ENCODE measurements around the gene NCAPH2. TPM values are rescaled to one million over a fixed set of nuclear protein-coding genes. Genes with fewer than 3 reads are reported as not detected.

NCAPH2 gene
- total and polyA plus RNA-seq, 4 donors: 18.2 to 67.4 (median 33.6) TPM

DNA sequence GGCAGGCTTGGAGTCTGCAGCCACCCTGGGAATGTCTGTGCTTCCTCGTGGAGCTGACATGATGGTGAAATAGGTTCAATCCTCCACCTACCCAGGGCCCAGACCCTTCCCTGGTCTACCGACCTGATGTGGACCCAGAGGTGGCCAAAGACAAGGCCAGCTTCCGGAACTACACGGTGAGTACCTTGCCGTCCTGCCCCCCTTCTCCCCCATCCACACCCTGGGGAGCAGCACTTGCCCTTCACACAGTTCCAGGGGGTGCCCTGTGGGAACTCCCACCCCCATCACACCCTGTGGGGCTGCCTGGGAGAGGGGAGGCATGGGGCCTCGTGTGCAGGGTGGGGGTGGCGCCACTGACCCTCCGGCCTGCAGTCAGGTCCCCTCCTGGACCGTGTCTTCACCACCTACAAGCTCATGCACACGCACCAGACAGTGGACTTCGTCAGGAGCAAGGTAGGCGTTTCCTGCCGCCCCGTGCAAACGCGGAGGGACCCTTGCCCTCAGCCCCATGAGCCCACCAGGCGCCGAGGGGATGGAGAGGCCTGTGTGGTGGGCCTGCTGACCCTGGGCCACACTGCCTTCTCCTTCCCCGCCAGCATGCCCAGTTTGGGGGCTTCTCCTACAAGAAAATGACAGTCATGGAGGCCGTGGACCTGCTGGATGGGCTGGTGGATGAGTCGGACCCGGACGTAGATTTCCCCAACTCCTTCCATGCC is 20.6 kb upstream of the NCAPH2 start:
- no peaks in the 10 kb centered on the region for H3K27me3 ChIP-seq (ENCODE audit: control insufficient read depth in 1 of 2, insufficient read depth in 2 of 2, low read length in 1 of 2)
- H3K9me3 ChIP-seq (ENCODE audit: control insufficient read depth, low read length): no peaks in the 10 kb centered on the region
- WGBS, 2 donors: 84% methylated on average over 23 of the region's 23 CpGs
- H3K36me3 ChIP-seq (ENCODE audit: control insufficient read depth in 1 of 2, insufficient read depth in 2 of 2, low read length in 1 of 2): no peaks in the 10 kb centered on the region
- H3K4me3 ChIP-seq (ENCODE audit: low read length in 2 of 2): no peak overlapping the region
- H3K4me1 ChIP-seq (ENCODE audit: control insufficient read depth in 1 of 2, insufficient read depth in 2 of 2, low read length in 2 of 2): no peaks in the 10 kb centered on the region
- no peak overlapping the region for H3K27ac ChIP-seq (ENCODE audit: low read depth in 1 of 2, low read length in 2 of 2)
- intact Hi-C loops (cut with DNase I): no loop called here
- DNase-seq (peak in 1 of 2 donors; percentile 67), ATAC-seq (ENCODE audit: low FRiP score) (no peak)

DNA sequence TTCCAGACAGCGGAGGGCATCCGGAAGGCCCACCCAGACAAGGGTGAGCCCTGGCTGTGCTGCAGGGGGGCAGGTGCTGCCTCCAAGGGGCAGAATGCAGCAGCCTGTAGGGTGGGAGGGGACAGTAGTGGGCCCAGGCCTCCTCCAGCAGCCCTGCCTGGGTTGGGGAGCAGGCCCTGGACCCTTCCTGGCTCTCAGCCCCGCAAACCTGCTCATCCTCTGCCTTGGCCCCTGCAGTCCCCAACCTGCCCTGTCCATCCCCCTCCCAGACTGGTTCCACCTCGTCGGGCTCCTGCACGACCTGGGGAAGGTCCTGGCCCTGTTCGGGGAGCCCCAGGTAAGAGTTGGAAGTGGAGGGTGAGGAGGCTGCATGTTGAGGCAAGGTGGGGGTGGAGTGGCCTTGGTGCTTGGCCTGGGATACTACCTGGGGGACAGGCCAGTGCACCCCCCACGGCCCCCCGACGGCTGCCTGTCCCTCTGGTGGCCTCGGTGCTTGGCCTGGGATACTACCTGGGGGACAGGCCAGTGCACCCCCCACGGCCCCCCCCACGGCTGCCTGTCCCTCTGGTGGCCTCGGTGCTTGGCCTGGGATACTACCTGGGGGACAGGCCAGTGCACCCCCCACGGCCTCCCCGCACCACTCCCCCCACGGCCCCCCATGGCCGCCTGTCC is 19.9 kb upstream of the NCAPH2 start:
- H3K9me3 ChIP-seq (ENCODE audit: control insufficient read depth, low read length): no peaks in the 10 kb centered on the region
- no peak overlapping the region for H3K4me3 ChIP-seq (ENCODE audit: low read length in 2 of 2)
- ATAC-seq (ENCODE audit: low FRiP score) (no peak), DNase-seq (no peak)
- intact Hi-C loops (cut with DNase I): no loop called here
- H3K36me3 ChIP-seq (ENCODE audit: control insufficient read depth in 1 of 2, insufficient read depth in 2 of 2, low read length in 1 of 2): no peaks in the 10 kb centered on the region
- H3K27me3 ChIP-seq (ENCODE audit: control insufficient read depth in 1 of 2, insufficient read depth in 2 of 2, low read length in 1 of 2): no peaks in the 10 kb centered on the region
- H3K4me1 ChIP-seq (ENCODE audit: control insufficient read depth in 1 of 2, insufficient read depth in 2 of 2, low read length in 2 of 2): no peaks in the 10 kb centered on the region
- WGBS, 2 donors: 79 to 87% methylated on average over 14 to 18 of the region's 18 CpGs
- H3K27ac ChIP-seq (ENCODE audit: low read depth in 1 of 2, low read length in 2 of 2): no peak overlapping the region

DNA sequence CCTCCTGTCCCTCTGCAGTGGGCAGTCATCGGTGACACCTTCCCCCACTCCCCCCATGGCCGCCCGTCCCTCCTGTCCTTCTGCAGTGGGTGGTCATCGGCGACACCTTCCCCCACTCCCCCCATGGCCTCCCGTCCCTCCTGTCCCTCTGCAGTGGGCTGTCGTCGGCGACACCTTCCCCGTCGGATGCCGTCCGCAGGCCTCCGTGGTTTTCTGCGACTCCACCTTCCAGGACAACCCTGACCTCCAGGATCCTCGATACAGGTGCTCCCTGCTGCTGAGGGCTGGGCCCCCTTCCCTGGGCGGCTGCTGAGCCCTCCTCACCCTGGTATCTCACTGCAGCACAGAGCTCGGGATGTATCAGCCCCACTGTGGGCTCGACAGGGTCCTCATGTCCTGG is 19.1 kb upstream of the NCAPH2 start:
- intact Hi-C loops (cut with DNase I): no loop called here
- H3K4me1 ChIP-seq (ENCODE audit: control insufficient read depth in 1 of 2, insufficient read depth in 2 of 2, low read length in 2 of 2): no peaks in the 10 kb centered on the region
- WGBS, 2 donors: 64 to 75% methylated on average over 17 to 19 of the region's 19 CpGs
- no peaks in the 10 kb centered on the region for H3K27me3 ChIP-seq (ENCODE audit: control insufficient read depth in 1 of 2, insufficient read depth in 2 of 2, low read length in 1 of 2)
- ATAC-seq (ENCODE audit: low FRiP score) (no peak), DNase-seq (no peak)
- no peaks in the 10 kb centered on the region for H3K36me3 ChIP-seq (ENCODE audit: control insufficient read depth in 1 of 2, insufficient read depth in 2 of 2, low read length in 1 of 2)
- H3K27ac ChIP-seq (ENCODE audit: low read depth in 1 of 2, low read length in 2 of 2): no peak overlapping the region
- H3K9me3 ChIP-seq (ENCODE audit: control insufficient read depth, low read length): no peaks in the 10 kb centered on the region
- no peak overlapping the region for H3K4me3 ChIP-seq (ENCODE audit: low read length in 2 of 2)

DNA sequence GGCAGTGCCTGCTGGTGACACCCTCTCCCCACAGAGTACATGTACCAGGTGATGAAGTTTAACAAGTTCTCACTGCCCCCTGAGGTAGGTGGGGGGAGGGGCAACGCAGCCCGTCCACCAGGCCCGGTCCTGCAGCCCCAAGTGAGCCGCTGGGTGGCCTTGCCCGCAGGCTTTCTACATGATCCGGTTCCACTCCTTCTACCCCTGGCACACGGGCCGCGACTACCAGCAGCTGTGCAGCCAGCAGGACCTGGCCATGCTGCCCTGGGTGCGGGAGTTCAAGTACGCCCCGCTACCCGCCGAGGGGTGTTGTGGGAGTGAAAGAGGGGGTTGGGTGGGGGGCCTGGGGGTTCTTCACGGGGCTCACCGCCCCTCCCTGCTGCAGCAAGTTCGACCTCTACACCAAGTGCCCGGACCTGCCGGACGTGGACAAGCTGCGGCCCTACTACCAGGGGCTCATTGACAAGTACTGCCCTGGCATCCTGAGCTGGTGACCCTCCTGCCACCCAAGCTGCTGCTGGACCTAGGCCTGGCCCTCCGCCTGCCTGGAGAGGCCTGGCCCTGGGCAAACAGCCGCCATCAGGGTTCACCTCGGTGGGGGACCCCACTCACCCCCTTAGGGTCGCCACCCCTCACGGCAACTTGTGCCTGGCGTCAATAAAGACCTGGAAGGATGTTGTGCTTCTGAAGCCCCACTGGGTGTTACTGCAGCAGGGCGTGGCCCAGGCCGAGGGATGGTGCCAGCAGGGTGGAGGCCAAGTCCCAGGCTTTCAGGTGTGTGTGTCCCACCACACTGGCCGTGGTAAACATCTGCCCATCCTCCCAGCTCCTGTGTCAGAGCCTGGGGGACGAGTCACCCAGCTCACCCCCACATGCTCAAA is 18.4 kb upstream of the NCAPH2 start:
- intact Hi-C loops (cut with DNase I): no loop called here

DNA sequence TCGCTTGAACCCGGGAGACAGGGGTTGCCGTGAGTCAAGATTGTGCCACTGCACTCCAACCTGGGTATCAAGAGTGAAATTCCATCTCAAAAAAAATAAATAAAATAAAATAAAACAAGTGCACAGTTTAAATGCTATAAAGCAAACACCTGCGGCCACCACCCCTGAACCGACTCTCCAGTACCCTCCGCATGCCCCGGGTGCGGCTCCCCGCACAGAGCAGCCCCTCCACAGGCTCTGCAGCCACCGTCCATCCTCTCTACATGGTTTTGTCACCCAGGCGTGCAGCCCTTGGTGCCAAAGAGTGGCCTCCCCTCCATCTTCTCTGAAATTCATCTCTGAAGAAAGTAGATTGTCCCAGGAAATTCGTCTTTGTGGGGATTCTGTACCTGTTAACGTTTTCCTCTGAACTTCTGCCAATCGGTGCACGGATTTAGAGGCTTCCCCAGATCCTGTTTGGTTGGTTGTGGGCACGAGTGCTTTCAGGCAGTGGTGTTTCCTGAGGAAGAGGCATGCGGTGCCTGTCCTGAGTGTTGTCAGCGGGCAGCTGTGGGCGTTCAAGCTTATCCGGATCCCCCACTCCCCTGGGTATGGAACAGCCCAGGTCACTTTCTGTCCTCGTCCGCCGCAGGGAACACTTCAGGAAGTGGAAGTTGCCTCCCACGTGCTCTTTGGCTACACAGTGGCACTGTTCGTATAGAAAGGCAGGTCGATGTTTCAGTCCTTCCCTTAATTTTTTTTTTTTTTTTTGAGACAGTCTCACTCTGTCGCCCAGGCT is 17.3 kb upstream of the NCAPH2 start:
- WGBS, 2 donors: 76 to 83% methylated on average over 27 of the region's 27 CpGs
- no peak overlapping the region for H3K27ac ChIP-seq (ENCODE audit: low read depth in 1 of 2, low read length in 2 of 2)
- H3K4me3 ChIP-seq (ENCODE audit: low read length in 2 of 2): no peak overlapping the region
- no peaks in the 10 kb centered on the region for H3K4me1 ChIP-seq (ENCODE audit: control insufficient read depth in 1 of 2, insufficient read depth in 2 of 2, low read length in 2 of 2)
- DNase-seq: no peak
- intact Hi-C loops (cut with DNase I): no loop called here
- H3K9me3 ChIP-seq (ENCODE audit: control insufficient read depth, low read length): no peaks in the 10 kb centered on the region
- no peaks in the 10 kb centered on the region for H3K27me3 ChIP-seq (ENCODE audit: control insufficient read depth in 1 of 2, insufficient read depth in 2 of 2, low read length in 1 of 2)
- H3K36me3 ChIP-seq (ENCODE audit: control insufficient read depth in 1 of 2, insufficient read depth in 2 of 2, low read length in 1 of 2): no peaks in the 10 kb centered on the region
- ATAC-seq (ENCODE audit: low FRiP score): no peak

More for the DNA sequence above, 18.4 kb upstream of the NCAPH2 start:
- Histone ChIP-seq H3K27me3 (ENCODE audit: control insufficient read depth in 1 of 2, insufficient read depth in 2 of 2, low read length in 1 of 2) (no peaks in the 10 kb centered on the region), H3K9me3 (ENCODE audit: control insufficient read depth, low read length) (no peaks in the 10 kb centered on the region), H3K4me3 (ENCODE audit: low read length in 2 of 2) (no peak overlapping the region), H3K36me3 (ENCODE audit: control insufficient read depth in 1 of 2, insufficient read depth in 2 of 2, low read length in 1 of 2) (no peaks in the 10 kb centered on the region), H3K4me1 (ENCODE audit: control insufficient read depth in 1 of 2, insufficient read depth in 2 of 2, low read length in 2 of 2) (no peaks in the 10 kb centered on the region), H3K27ac (ENCODE audit: low read depth in 1 of 2, low read length in 2 of 2) (no peak overlapping the region)
- DNase-seq (no peak), ATAC-seq (ENCODE audit: low FRiP score) (no peak)
- WGBS, 2 donors: 84 to 86% methylated on average over 31 of the region's 31 CpGs

DNA sequence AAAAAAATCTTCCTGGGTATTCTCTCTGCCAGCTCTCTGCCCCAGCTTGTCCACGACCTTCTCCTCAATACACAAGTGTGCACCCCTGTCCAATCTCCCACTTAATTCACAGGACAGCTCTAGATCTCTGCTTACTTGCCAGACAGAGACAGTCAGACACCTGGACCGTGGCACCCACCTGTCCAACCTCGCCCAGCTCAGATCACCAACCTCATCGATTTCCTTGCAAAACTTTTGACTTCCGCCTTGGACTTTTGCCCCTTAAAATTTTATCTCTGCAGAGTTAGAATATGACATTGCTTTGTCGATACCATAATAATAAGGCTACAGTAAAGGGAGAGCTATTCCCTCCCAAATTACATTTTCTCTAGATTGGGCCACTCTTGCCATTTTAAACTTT is 10.9 kb upstream of the NCAPH2 start:
- Histone ChIP-seq H3K4me3 (ENCODE audit: low read length in 2 of 2) (no peak overlapping the region), H3K27ac (ENCODE audit: low read depth in 1 of 2, low read length in 2 of 2) (no peak overlapping the region), H3K9me3 (ENCODE audit: control insufficient read depth, low read length) (no peaks in the 10 kb centered on the region), H3K36me3 (ENCODE audit: control insufficient read depth in 1 of 2, insufficient read depth in 2 of 2, low read length in 1 of 2) (no peaks in the 10 kb centered on the region), H3K4me1 (ENCODE audit: control insufficient read depth in 1 of 2, insufficient read depth in 2 of 2, low read length in 2 of 2) (no peaks in the 10 kb centered on the region), H3K27me3 (ENCODE audit: control insufficient read depth in 1 of 2, insufficient read depth in 2 of 2, low read length in 1 of 2) (no peaks in the 10 kb centered on the region)
- WGBS, 2 donors: 83 to 85% methylated on average over 6 of the region's 6 CpGs
- intact Hi-C loops (cut with DNase I): no loop called here
- DNase-seq (no peak), ATAC-seq (ENCODE audit: low FRiP score) (no peak)

DNA sequence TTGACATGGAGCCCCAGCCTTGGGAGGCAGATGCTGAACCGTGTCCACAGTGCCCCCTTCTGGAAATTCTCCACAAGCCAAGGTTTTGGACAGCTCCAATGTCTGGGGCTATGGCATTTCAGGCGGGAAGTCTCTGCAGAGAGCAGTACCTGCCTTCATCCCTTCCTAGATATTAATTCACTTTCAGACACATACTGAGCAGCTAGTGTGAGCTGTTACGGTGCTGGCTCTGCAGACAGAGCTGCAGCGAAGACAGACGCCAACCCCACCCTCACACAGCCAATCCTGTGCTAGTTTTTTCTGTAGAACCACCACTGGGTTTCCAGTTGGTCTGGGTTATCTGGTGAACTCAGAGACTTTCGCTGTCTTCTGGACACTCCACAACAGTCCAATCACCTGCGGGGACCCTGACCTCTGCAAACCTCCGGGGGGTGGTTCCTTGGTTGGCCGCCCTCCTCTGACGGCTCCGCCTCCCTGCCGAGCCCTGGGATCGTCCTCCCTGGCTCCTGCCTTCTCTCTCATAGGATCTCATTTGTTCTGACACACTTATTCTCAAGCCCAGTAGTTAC is 9.6 kb upstream of the NCAPH2 start:
- Histone ChIP-seq H3K9me3 (ENCODE audit: control insufficient read depth, low read length) (no peaks in the 10 kb centered on the region), H3K4me1 (ENCODE audit: control insufficient read depth in 1 of 2, insufficient read depth in 2 of 2, low read length in 2 of 2) (no peaks in the 10 kb centered on the region), H3K36me3 (ENCODE audit: control insufficient read depth in 1 of 2, insufficient read depth in 2 of 2, low read length in 1 of 2) (no peaks in the 10 kb centered on the region), H3K27me3 (ENCODE audit: control insufficient read depth in 1 of 2, insufficient read depth in 2 of 2, low read length in 1 of 2) (no peaks in the 10 kb centered on the region), H3K4me3 (ENCODE audit: low read length in 2 of 2) (no peak overlapping the region), H3K27ac (ENCODE audit: low read depth in 1 of 2, low read length in 2 of 2) (no peak overlapping the region)
- WGBS, 2 donors: 8 to 25% methylated on average over 13 of the region's 13 CpGs
- DNase-seq (no peak), ATAC-seq (ENCODE audit: low FRiP score) (peak; percentile 59)
- intact Hi-C loops (cut with DNase I): no loop called here

DNA sequence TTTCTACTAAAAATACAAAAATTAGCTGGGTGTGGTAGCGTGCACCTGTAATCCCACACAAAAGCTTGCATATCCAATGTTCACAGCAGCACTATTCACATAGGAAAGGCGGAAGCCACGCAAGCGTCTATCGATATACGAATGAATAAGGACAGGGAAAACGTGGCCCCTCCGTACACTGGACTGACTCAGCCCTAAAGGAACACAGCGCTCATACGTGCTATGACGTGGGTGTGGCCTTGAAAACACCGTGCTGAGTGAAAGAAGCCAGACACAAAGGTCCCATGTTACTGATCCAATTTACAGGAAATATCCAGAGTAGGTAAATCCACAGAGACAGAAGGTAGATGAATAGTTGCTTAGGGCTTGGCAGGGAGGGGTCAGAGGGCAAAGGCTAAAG is 7.6 kb upstream of the NCAPH2 start:
- no peaks in the 10 kb centered on the region for H3K9me3 ChIP-seq (ENCODE audit: control insufficient read depth, low read length)
- H3K4me3 ChIP-seq (ENCODE audit: low read length in 2 of 2): no peak overlapping the region
- intact Hi-C loops (cut with DNase I): loop anchor here in 1 of 2 donors (10.0 kb wide), 1 partner anchor 256 kb away; the partner anchor contains the start of gene TUBGCP6
- DNase-seq (no peak), ATAC-seq (ENCODE audit: low FRiP score) (no peak)
- H3K27ac ChIP-seq (ENCODE audit: low read depth in 1 of 2, low read length in 2 of 2): no peak overlapping the region
- H3K27me3 ChIP-seq (ENCODE audit: control insufficient read depth in 1 of 2, insufficient read depth in 2 of 2, low read length in 1 of 2): no peaks in the 10 kb centered on the region
- H3K36me3 ChIP-seq (ENCODE audit: control insufficient read depth in 1 of 2, insufficient read depth in 2 of 2, low read length in 1 of 2): peaks cover 0 to 1% of the 10 kb centered on the region in 2 donors
- no peaks in the 10 kb centered on the region for H3K4me1 ChIP-seq (ENCODE audit: control insufficient read depth in 1 of 2, insufficient read depth in 2 of 2, low read length in 2 of 2)
- 91 to 94% methylated on average over 12 of the region's 12 CpGs for WGBS, 2 donors

All from aorta (tissue), 5 donors.